Stomach (tissue), 9 donors: ENCODE data around the gene PPFIA1. TPM values are rescaled to one million over a fixed set of nuclear protein-coding genes. Genes with fewer than 3 reads are reported as not detected.

Source experiments
- DNase-seq, 2 donors: peaks; one replicate each; pipeline versions ENCODE4 v3.0.0 to v3.0.0-alpha.2; 2013 to 2019
- H3K27ac ChIP-seq, 5 donors: fragments of 200-600 bp in 4 of 5; sonication (generic) in 4 of 5; one replicate each; pipeline ENCODE4 v1.5.1; 2013 to 2019; ENCODE audit warnings: mild to moderate bottlenecking in 1 of 5, moderate library complexity in 1 of 5
- H3K27me3 ChIP-seq, 3 donors: fragments of 200-600 bp; sonication (generic); one replicate each; pipeline ENCODE4 v1.5.1; 2017 to 2019; ENCODE audit warnings: mixed run types in 1 of 3
- H3K36me3 ChIP-seq, 4 donors: fragments of 200-600 bp; sonication (generic); 1 replicate in 3 of 4; 2 replicates in 1 of 4; pipeline ENCODE4 v1.5.1; 2016 to 2019
- H3K4me1 ChIP-seq, 4 donors: fragments of 200-600 bp; sonication (generic); one replicate each; pipeline ENCODE4 v1.5.1; 2016 to 2019
- H3K4me3 ChIP-seq, 4 donors: fragments of 200-600 bp; sonication (generic) in 3 of 4; one replicate each; pipeline ENCODE4 v1.5.1; 2016 to 2019; ENCODE audit warnings: mild to moderate bottlenecking in 1 of 4
- H3K9me3 ChIP-seq, 4 donors: fragments of 200-600 bp; sonication (generic); one replicate each; pipeline ENCODE4 v1.5.1; 2016 to 2019
- CTCF ChIP-seq, 7 experiments: fragments of 450-650 bp in 4 of 7; fragments of 200-600 bp in 3 of 7; sonication (generic) in 3 of 7; IDR thresholded peaks; one replicate each; pipeline ENCODE4 v1.5.1; 2016 to 2019; ENCODE audit warnings: antibody characterized with exemption in 7 of 7, control low read depth in 2 of 7, mild to moderate bottlenecking in 1 of 7
- EP300 ChIP-seq: sonication (generic); formaldehyde crosslinking; IDR thresholded peaks from one replicate; pipeline ENCODE4 v1.6.1; 2017; ENCODE audit warnings: antibody characterized with exemption
- POLR2A ChIP-seq, 4 donors: fragments of 450-650 bp; IDR thresholded peaks; one replicate each; pipeline ENCODE4 v1.6.1; 2016; ENCODE audit warnings: antibody characterized with exemption in 4 of 4, control low read depth in 2 of 4, mild to moderate bottlenecking in 1 of 4, moderate library complexity in 1 of 4
- POLR2AphosphoS5 ChIP-seq, 3 donors: sonication (generic); formaldehyde crosslinking; IDR thresholded peaks; one replicate each; pipeline ENCODE4 v1.6.1; 2016; ENCODE audit warnings: antibody characterized with exemption in 3 of 3
- WGBS, 5 donors: extraction: QIAGEN DNeasy Blood & Tissue Kit in 3 of 5; methylation state at CpG; one replicate each; pipeline versions ENCODE4 v1.1.5 to v1.1.7; 2013 to 2018; 5-methylcytosine and 5-hydroxymethylcytosine counted together
- intact Hi-C: fragments of 100-400 bp; cut with DNase I; formaldehyde crosslinking; loops from one replicate; pipeline ENCODE4 v1.15.1; 2023; ENCODE audit warnings: low total_unique reads
- polyA plus RNA-seq, 3 donors: library from polyadenylated mRNA; stranded (reverse); fragments of 200-250 nt; gene quantifications; one replicate each; pipeline ENCODE4 v1.2.3, GENCODE V29; 2013
- total RNA-seq, 5 donors: library from RNA; depleted of rRNA; stranded (reverse); fragments of >200 nt; gene quantifications; one replicate each; pipeline versions ENCODE4 v1.1.0 to v1.2.3, GENCODE V29; 2014 to 2016
- donor health status: healthy with polysubstance abuse.
- donor health status: Bipolar disorder and iron deficiency.
- donor health status: healthy.

The PPFIA1 gene
- total and polyA plus RNA-seq, 8 donors: 10.8 to 108 (median 35.5) TPM

GRCh38 chr11:70282012-70282411 is 11.5 kb downstream of the PPFIA1 start:
- no peaks in the 10 kb centered on the region for H3K27me3 ChIP-seq
- H3K4me3 ChIP-seq: no peak overlapping the region
- no peak for DNase-seq
- H3K36me3 ChIP-seq: peaks cover 33 to 83% (median 78%) of the 10 kb centered on the region in 4 donors
- peaks cover 0 to 8% (median 0%) of the 10 kb centered on the region in 4 donors for H3K4me1 ChIP-seq
- H3K9me3 ChIP-seq: no peaks in the 10 kb centered on the region
- no peak overlapping the region for H3K27ac ChIP-seq
- 95 to 98% (median 95%) methylated on average over 4 of the region's 4 CpGs for WGBS, 5 donors
- intact Hi-C loops: no loop called here
- TF ChIP-seq EP300 (no peak), POLR2A (IDR thresholded peaks at IDR 0.05) (no peak), CTCF (IDR thresholded peaks at IDR 0.05) (no peak)

DNA sequence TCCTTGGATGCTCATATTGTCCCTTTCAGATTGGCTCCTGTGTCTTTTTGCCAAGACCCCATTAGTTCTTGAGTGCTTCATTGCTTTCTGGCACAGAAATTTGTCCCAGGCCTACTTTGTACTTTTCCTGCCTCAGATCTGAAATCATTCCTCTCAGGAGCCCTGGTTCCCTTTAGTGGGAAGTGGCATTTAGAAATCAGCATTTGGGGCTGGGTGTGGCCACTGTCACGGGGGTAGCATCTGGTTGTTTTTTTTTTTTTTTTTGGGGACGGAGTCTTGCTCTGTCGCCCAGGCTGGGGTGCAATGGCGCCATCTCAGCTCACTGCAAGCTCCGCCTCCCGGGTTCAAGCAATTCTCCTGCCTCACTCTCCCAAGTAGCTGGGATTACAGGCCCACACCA is 18.2 kb downstream of the PPFIA1 start:
- Histone ChIP-seq H3K4me3 (no peak overlapping the region), H3K4me1 (no peaks in the 10 kb centered on the region), H3K9me3 (no peaks in the 10 kb centered on the region), H3K36me3 (peaks cover 38 to 91% (median 83%) of the 10 kb centered on the region in 4 donors), H3K27ac (no peak overlapping the region), H3K27me3 (no peaks in the 10 kb centered on the region)
- TF ChIP-seq CTCF (IDR thresholded peaks at IDR 0.05) (no peak), POLR2AphosphoS5 (IDR thresholded peaks at IDR 0.05) (no peak), POLR2A (IDR thresholded peaks at IDR 0.05) (no peak), EP300 (no peak)
- intact Hi-C loops: no loop called here
- DNase-seq: no peak
- WGBS, 5 donors: 86 to 95% (median 94%) methylated on average over 6 of the region's 6 CpGs

DNA sequence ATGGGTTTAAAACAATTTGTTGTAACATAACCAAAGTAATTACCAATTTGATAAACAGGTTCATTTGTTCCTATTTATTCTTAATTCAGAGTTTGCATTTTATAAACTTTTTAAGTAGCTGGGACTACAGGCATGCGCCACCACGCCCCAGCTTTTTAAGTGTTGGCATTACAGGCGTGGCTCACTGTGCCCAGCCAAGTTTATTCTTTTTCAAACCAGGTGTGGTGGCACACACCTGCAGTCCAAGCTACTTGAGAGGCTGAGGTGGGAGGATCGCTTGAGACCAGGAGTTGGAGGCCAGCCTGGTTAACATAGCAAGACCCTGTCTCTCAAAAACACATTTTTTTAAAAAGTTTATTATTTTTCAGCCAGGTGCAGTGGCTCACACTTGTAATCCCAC is 19.1 kb downstream of the PPFIA1 start:
- H3K36me3 ChIP-seq: peaks cover 33 to 88% (median 80%) of the 10 kb centered on the region in 4 donors
- intact Hi-C loops: no loop called here
- H3K9me3 ChIP-seq: no peaks in the 10 kb centered on the region
- DNase-seq: no peak
- no peaks in the 10 kb centered on the region for H3K27me3 ChIP-seq
- H3K4me3 ChIP-seq: no peak overlapping the region
- WGBS, 5 donors: 90 to 94% (median 93%) methylated on average over 4 of the region's 4 CpGs
- H3K4me1 ChIP-seq: no peaks in the 10 kb centered on the region
- TF ChIP-seq CTCF (IDR thresholded peaks at IDR 0.05) (no peak), POLR2A (IDR thresholded peaks at IDR 0.05) (no peak), POLR2AphosphoS5 (IDR thresholded peaks at IDR 0.05) (no peak), EP300 (no peak)
- no peak overlapping the region for H3K27ac ChIP-seq

- Histone ChIP-seq H3K27ac (no peak overlapping the region), H3K27me3 (no peaks in the 10 kb centered on the region), H3K36me3 (peaks cover 24 to 79% (median 71%) of the 10 kb centered on the region in 4 donors), H3K4me1 (no peaks in the 10 kb centered on the region), H3K4me3 (no peak overlapping the region), H3K9me3 (no peaks in the 10 kb centered on the region)
- intact Hi-C loops: no loop called here
- WGBS, 5 donors: 88 to 97% (median 94%) methylated on average over 7 of the region's 7 CpGs
- DNase-seq: no peak
- TF ChIP-seq POLR2AphosphoS5 (IDR thresholded peaks at IDR 0.05) (no peak), POLR2A (IDR thresholded peaks at IDR 0.05) (no peak), EP300 (no peak), CTCF (IDR thresholded peaks at IDR 0.05) (no peak)
Measured at GRCh38 chr11:70290361-70291065, 20.0 kb downstream of the PPFIA1 start.
